ENCODE results near the gene TARS3. TPM values are rescaled to one million over a fixed set of nuclear protein-coding genes. Genes with fewer than 3 reads are reported as not detected.
A peak's percentile ranks its signal among the peaks of the same experiment; 100 is the strongest.

TARS3 gene
- total and polyA plus RNA-seq, 4 experiments from 2014 or later: 8.9 to 39.8 (median 26.5) TPM

DNA sequence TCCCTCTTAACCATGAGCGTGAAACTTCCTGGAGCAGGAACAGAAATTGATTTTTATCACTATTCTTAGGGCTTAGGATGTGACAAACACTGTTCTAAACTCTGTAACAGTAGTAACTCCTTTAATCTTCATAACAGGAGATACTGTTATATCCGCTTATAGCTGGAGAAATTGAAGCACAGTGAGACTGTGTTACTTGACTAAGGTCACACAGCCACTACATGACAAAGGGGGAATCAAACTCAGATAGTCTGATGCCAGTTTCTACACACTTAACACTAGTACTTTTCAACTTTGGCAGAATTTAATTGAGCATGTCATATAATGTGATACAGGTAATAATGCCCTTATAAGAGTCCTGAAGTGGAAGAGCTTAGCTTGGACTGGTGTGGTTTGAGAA is 800 bp upstream of the TARS3 start:
- ChIA-PET CTCF (ENCODE audit: partially characterized antibody) (no interaction called here), POLR2A (ENCODE audit: partially characterized antibody) (interaction anchor here (1.4 kb wide), 1 partner anchor 430 kb away, joined by 4 read pairs; the partner anchor contains the start of gene SNRPA1)
- peaks cover 22% of the 10 kb centered on the region for H3K4me1 ChIP-seq (ENCODE audit: insufficient read depth, low read length)
- intact Hi-C loops (cut with micrococcal nuclease): no loop called here
- no peaks in the 10 kb centered on the region for H3K9me3 ChIP-seq (ENCODE audit: control insufficient read depth in 1 of 2, low read length in 2 of 2)
- H3K27me3 Mint-ChIP-seq: no peaks in the 10 kb centered on the region
- H3K9me3 Mint-ChIP-seq: no peaks in the 10 kb centered on the region
- no peak overlapping the region for H3K27ac ChIP-seq (ENCODE audit: low read depth, low read length)
- peaks cover 20% of the 10 kb centered on the region for H3K36me3 ChIP-seq (ENCODE audit: insufficient read depth, low read length)
- peak overlapping the region; percentile 8 to 90 (median 84) for H3K27ac Mint-ChIP-seq
- no peak overlapping the region for H3K4me3 ChIP-seq (ENCODE audit: low read length in 2 of 2)
- H3K27me3 ChIP-seq (ENCODE audit: insufficient read depth, low read length): no peaks in the 10 kb centered on the region
- H3K36me3 Mint-ChIP-seq: peaks cover 25 to 27% of the 10 kb centered on the region in 2 donors
- H3K4me1 Mint-ChIP-seq: peaks cover 15 to 35% (median 25%) of the 10 kb centered on the region in 4 donors
- no peak for DNase-seq
- peak overlapping the region in 7 of 8 donors; percentile 6 to 65 (median 43) for H3K4me3 Mint-ChIP-seq

DNA sequence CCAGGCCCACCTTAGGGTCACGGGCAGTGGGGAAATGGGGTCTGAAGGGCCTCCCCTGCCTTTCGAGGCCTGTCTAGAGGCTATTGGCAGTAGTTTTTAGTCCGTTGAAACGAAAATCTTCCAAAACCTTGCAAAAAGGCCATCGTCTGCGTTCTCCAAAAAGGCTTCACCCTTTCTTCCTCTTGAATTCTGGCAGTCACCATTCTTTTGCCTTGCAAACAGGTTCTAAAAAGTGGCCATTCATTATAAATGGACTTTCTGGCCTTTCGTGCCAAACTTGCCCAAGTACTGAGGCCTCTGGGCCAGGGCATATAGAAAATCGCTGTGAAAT is 367 bp upstream of the TARS3 start:
- Mint-ChIP-seq H3K4me1 (peaks cover 15 to 39% (median 27%) of the 10 kb centered on the region in 4 donors), H3K27ac (peak overlapping the region; percentile 30 to 90 (median 84)), H3K9me3 (no peaks in the 10 kb centered on the region), H3K4me3 (peak overlapping the region in 7 of 8 donors; percentile 6 to 65 (median 40)), H3K27me3 (no peaks in the 10 kb centered on the region), H3K36me3 (peaks cover 22 to 31% of the 10 kb centered on the region in 2 donors)
- peaks cover 23% of the 10 kb centered on the region for H3K36me3 ChIP-seq (ENCODE audit: insufficient read depth, low read length)
- DNase-seq: no peak
- H3K27ac ChIP-seq (ENCODE audit: low read depth, low read length): no peak overlapping the region
- ChIA-PET POLR2A (ENCODE audit: partially characterized antibody) (interaction anchor here (0.9 to 2.9 kb wide), 9 partner anchors 11 to 1799 kb away, joined by 3 to 29 read pairs (median 4); partner anchors contain the start of genes SNRPA1 and TM2D3), CTCF (ENCODE audit: partially characterized antibody) (interaction anchor here (1.2 kb wide), 1 partner anchor 27 kb away, joined by 3 read pairs; no protein-coding TSS in a partner anchor)
- H3K4me1 ChIP-seq (ENCODE audit: insufficient read depth, low read length): peaks cover 22% of the 10 kb centered on the region
- no peaks in the 10 kb centered on the region for H3K27me3 ChIP-seq (ENCODE audit: insufficient read depth, low read length)
- intact Hi-C loops (cut with micrococcal nuclease): loop anchor here (1.0 kb wide), 4 partner anchors 22 to 1122 kb away; partner anchors contain the start of genes ASB7, LINS1, SNRPA1 and TM2D3
- H3K9me3 ChIP-seq (ENCODE audit: control insufficient read depth in 1 of 2, low read length in 2 of 2): no peaks in the 10 kb centered on the region
- H3K4me3 ChIP-seq (ENCODE audit: low read length in 2 of 2): no peak overlapping the region

DNA sequence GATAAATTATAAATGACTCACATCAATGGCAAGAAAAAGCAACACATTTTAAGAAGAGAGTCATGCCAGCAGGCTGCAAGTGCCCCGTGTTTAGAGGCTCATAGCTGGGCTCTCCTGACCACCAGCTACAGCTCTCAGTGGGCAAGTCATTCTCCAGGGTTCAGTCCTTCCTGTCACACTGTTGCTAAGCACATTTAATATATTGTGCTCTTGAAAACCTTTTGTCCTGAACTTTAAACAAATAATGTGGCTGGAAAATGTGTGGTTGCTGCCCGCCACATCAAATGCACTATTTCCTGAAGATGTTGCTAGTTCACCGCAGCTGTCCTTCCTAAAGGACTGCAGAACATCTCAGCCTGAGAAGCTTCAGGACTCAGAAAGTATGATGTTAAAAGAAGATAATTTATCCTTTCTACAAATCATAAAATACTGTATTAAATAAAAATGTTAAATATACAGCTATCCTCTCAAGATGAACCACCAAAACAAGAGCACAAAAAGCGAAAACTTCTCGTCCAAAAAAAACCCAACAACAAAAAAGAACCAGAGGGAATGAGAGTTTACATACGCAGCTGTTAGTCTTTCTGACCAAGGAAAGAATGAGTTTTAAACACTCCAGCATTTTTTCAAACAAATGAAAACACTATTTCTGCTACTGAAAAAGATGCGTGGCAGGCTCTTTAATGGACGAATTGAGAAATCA is 951 bp downstream of the TARS3 start:
- Histone ChIP-seq H3K4me3 (ENCODE audit: low read length in 2 of 2) (peak overlapping the region; percentile 45 to 76), H3K9me3 (ENCODE audit: control insufficient read depth in 1 of 2, low read length in 2 of 2) (no peaks in the 10 kb centered on the region), H3K27ac (ENCODE audit: low read depth, low read length) (peak overlapping the region; percentile 75), H3K4me1 (ENCODE audit: insufficient read depth, low read length) (peaks cover 22% of the 10 kb centered on the region), H3K36me3 (ENCODE audit: insufficient read depth, low read length) (peaks cover 30% of the 10 kb centered on the region), H3K27me3 (ENCODE audit: insufficient read depth, low read length) (no peaks in the 10 kb centered on the region)
- H3K36me3 Mint-ChIP-seq: peaks cover 36 to 43% of the 10 kb centered on the region in 2 donors
- no peaks in the 10 kb centered on the region for H3K9me3 Mint-ChIP-seq
- H3K27me3 Mint-ChIP-seq: no peaks in the 10 kb centered on the region
- H3K27ac Mint-ChIP-seq: peak overlapping the region; percentile 87 to 95 (median 91)
- H3K4me3 Mint-ChIP-seq: peak overlapping the region; percentile 83 to 97 (median 92)
- ChIA-PET POLR2A (ENCODE audit: partially characterized antibody) (interaction anchor here (0.9 to 2.9 kb wide), 16 partner anchors 9 to 1797 kb away, joined by 3 to 29 read pairs (median 3); partner anchors contain the start of genes SNRPA1 and TM2D3), CTCF (ENCODE audit: partially characterized antibody) (interaction anchor here (1.1 to 1.3 kb wide), 5 partner anchors 20 to 82 kb away, joined by 3 to 7 read pairs (median 4); no protein-coding TSS in a partner anchor)
- intact Hi-C loops (cut with micrococcal nuclease): no loop called here
- DNase-seq: peak; percentile 24 to 64 (median 29)
- peaks cover 19 to 51% (median 34%) of the 10 kb centered on the region in 4 donors for H3K4me1 Mint-ChIP-seq

DNA sequence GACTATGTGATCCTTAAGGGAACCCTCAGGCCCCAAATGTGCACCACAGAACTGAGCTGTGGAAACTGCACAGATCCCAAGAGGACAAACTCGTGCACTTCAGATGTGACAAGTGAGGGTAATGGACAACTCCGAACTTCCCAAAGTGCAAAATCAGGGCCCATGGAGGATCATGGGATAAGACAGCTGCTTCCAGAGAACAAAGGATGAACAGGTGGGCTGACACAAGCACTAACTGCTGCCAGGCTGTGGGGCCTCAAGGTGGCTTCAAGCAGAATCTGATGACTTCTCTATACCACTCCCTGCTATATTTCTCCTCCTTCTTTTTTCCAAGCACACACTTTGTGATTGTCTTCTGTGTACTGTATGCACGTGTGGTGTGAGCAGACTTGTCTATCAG is 5.4 kb downstream of the TARS3 start:
- POLR2A ChIA-PET (ENCODE audit: partially characterized antibody): interaction anchor here (1.4 kb wide), 1 partner anchor 77 kb away, joined by 4 read pairs; no protein-coding TSS in a partner anchor
- no peak overlapping the region for H3K4me3 Mint-ChIP-seq
- no peaks in the 10 kb centered on the region for H3K27me3 Mint-ChIP-seq
- no peak for DNase-seq
- Histone ChIP-seq H3K27ac (ENCODE audit: low read depth, low read length) (no peak overlapping the region), H3K4me1 (ENCODE audit: insufficient read depth, low read length) (peaks cover 17% of the 10 kb centered on the region), H3K9me3 (ENCODE audit: control insufficient read depth in 1 of 2, low read length in 2 of 2) (no peaks in the 10 kb centered on the region), H3K36me3 (ENCODE audit: insufficient read depth, low read length) (peaks cover 37% of the 10 kb centered on the region), H3K27me3 (ENCODE audit: insufficient read depth, low read length) (no peaks in the 10 kb centered on the region), H3K4me3 (ENCODE audit: low read length in 2 of 2) (no peak overlapping the region)
- H3K9me3 Mint-ChIP-seq: peaks cover 0 to 2% (median 0%) of the 10 kb centered on the region in 8 donors
- H3K27ac Mint-ChIP-seq: peak overlapping the region in 1 of 7 donors; percentile 43
- CTCF ChIA-PET (ENCODE audit: partially characterized antibody): interaction anchor here (1.0 kb wide), 1 partner anchor 79 kb away, joined by 4 read pairs; no protein-coding TSS in a partner anchor
- peaks cover 21 to 54% (median 35%) of the 10 kb centered on the region in 4 donors for H3K4me1 Mint-ChIP-seq
- intact Hi-C loops (cut with micrococcal nuclease): no loop called here
- peaks cover 54 to 73% of the 10 kb centered on the region in 2 donors for H3K36me3 Mint-ChIP-seq

DNA sequence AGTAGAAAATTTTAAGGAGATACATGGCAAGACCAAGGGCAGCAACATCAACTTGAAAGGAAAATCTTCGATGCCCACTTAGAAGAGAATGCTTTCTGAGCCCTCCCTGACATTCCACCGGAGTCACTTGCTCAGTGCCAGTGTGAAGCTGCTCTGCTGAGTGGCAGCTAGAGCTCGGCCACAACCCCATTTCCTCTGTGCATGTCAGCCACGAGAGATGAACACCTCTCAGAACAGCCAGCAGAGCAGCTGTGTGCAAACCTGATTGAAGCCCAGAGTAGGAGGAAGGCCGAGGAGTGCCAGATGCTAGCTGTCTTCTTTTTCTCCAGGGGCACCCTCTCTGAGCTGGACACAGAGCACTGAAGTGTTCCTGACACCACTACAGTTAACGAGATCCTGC is 12.2 kb downstream of the TARS3 start:
- peaks cover 66 to 78% of the 10 kb centered on the region in 2 donors for H3K36me3 Mint-ChIP-seq
- CTCF ChIA-PET (ENCODE audit: partially characterized antibody): no interaction called here
- peaks cover 0 to 2% (median 0%) of the 10 kb centered on the region in 8 donors for H3K9me3 Mint-ChIP-seq

DNA sequence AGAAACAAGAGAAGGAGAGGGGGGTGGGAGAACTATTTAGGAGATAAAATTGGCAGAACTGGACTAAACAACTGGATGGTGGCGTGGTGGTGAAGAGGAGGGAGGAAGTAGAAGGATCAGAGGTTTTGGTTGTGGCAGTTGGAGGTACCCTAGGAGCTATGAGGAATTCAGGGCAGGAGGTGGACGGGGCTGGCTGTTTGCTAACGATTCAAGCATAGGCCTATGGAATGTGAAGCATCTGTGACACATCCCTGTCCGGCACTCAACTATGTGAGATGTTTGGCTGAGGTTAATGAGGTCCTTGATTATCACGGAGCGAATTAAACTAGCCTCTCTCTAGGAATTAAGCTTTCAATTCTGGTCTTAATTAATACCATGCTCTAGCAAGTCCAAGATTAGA is 13.5 kb downstream of the TARS3 start:
- no peaks in the 10 kb centered on the region for H3K4me1 ChIP-seq (ENCODE audit: insufficient read depth, low read length)
- H3K9me3 ChIP-seq (ENCODE audit: control insufficient read depth in 1 of 2, low read length in 2 of 2): no peaks in the 10 kb centered on the region
- H3K9me3 Mint-ChIP-seq: peaks cover 0 to 2% (median 0%) of the 10 kb centered on the region in 8 donors
- peak overlapping the region in 1 of 7 donors; percentile 82 for H3K27ac Mint-ChIP-seq
- no peaks in the 10 kb centered on the region for H3K27me3 Mint-ChIP-seq
- intact Hi-C loops (cut with micrococcal nuclease): no loop called here
- no peak for DNase-seq
- no peak overlapping the region for H3K4me3 ChIP-seq (ENCODE audit: low read length in 2 of 2)
- no peak overlapping the region for H3K4me3 Mint-ChIP-seq
- ChIA-PET POLR2A (ENCODE audit: partially characterized antibody) (interaction anchor here (0.6 to 1.1 kb wide), 2 partner anchors 13 kb away, joined by 3 read pairs; partner anchors contain the start of gene TARS3), CTCF (ENCODE audit: partially characterized antibody) (no interaction called here)
- no peaks in the 10 kb centered on the region for H3K27me3 ChIP-seq (ENCODE audit: insufficient read depth, low read length)
- H3K36me3 Mint-ChIP-seq: peaks cover 64 to 72% of the 10 kb centered on the region in 2 donors
- peaks cover 53% of the 10 kb centered on the region for H3K36me3 ChIP-seq (ENCODE audit: insufficient read depth, low read length)
- peaks cover 15 to 19% (median 17%) of the 10 kb centered on the region in 4 donors for H3K4me1 Mint-ChIP-seq
- no peak overlapping the region for H3K27ac ChIP-seq (ENCODE audit: low read depth, low read length)

More for the DNA sequence above, 12.2 kb downstream of the TARS3 start:
- intact Hi-C loops (cut with micrococcal nuclease): no loop called here
- Mint-ChIP-seq H3K4me1 (peaks cover 15 to 19% (median 18%) of the 10 kb centered on the region in 4 donors), H3K27ac (no peak overlapping the region), H3K4me3 (no peak overlapping the region), H3K27me3 (no peaks in the 10 kb centered on the region)
- no peaks in the 10 kb centered on the region for H3K9me3 ChIP-seq (ENCODE audit: control insufficient read depth in 1 of 2, low read length in 2 of 2)
- no peaks in the 10 kb centered on the region for H3K4me1 ChIP-seq (ENCODE audit: insufficient read depth, low read length)
- DNase-seq: no peak
- peaks cover 55% of the 10 kb centered on the region for H3K36me3 ChIP-seq (ENCODE audit: insufficient read depth, low read length)
- H3K27me3 ChIP-seq (ENCODE audit: insufficient read depth, low read length): no peaks in the 10 kb centered on the region
- POLR2A ChIA-PET (ENCODE audit: partially characterized antibody): interaction anchor here (0.8 kb wide), 1 partner anchor 11 kb away, joined by 3 read pairs; no protein-coding TSS in a partner anchor
- no peak overlapping the region for H3K27ac ChIP-seq (ENCODE audit: low read depth, low read length)
- no peak overlapping the region for H3K4me3 ChIP-seq (ENCODE audit: low read length in 2 of 2)

DNA sequence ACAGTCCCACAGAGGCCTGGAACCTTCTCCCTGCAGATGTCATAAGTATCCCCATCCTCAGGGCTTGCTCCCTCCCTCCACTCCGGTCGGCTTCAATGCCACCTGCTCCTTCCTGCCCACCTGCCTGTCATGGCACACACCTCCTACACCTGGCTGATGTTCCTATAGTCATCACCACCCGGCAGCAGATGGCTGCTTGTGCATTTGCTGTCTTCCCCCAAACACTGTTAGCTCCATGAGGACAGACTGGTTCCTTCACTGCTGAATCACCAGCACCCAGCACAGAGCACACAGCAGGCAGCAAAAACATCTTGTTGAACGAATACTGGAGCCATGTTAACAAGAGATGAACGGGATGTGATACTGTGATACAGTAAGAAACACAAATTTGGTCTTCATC is 14.8 kb downstream of the TARS3 start:
- Histone ChIP-seq H3K27ac (ENCODE audit: low read depth, low read length) (no peak overlapping the region), H3K36me3 (ENCODE audit: insufficient read depth, low read length) (peaks cover 64% of the 10 kb centered on the region), H3K27me3 (ENCODE audit: insufficient read depth, low read length) (no peaks in the 10 kb centered on the region), H3K4me3 (ENCODE audit: low read length in 2 of 2) (no peak overlapping the region), H3K9me3 (ENCODE audit: control insufficient read depth in 1 of 2, low read length in 2 of 2) (no peaks in the 10 kb centered on the region), H3K4me1 (ENCODE audit: insufficient read depth, low read length) (no peaks in the 10 kb centered on the region)
- intact Hi-C loops (cut with micrococcal nuclease): no loop called here
- Mint-ChIP-seq H3K27me3 (no peaks in the 10 kb centered on the region), H3K4me1 (peaks cover 16 to 23% (median 18%) of the 10 kb centered on the region in 4 donors), H3K27ac (peak overlapping the region in 4 of 7 donors; percentile 23 to 85 (median 76)), H3K9me3 (no peaks in the 10 kb centered on the region), H3K4me3 (no peak overlapping the region), H3K36me3 (peaks cover 70 to 78% of the 10 kb centered on the region in 2 donors)
- no peak for DNase-seq
- CTCF ChIA-PET (ENCODE audit: partially characterized antibody): no interaction called here
- POLR2A ChIA-PET (ENCODE audit: partially characterized antibody): interaction anchor here (1.1 kb wide), 1 partner anchor 15 kb away, joined by 3 read pairs; the partner anchor contains the start of gene TARS3
